Ascending aorta (tissue), 2 donors: ENCODE results near the gene TBC1D14. TPM values are rescaled to one million over a fixed set of nuclear protein-coding genes. Genes with fewer than 3 reads are reported as not detected.
"Not testable (repeated sequence)": the region's sequence is repeated elsewhere in the genome, so short reads cannot be mapped to it uniquely, and the experiment has no call there.

ENCODE experiments used
- DNase-seq, 2 donors: peaks; one replicate each; pipeline ENCODE4 v3.0.0-alpha.2; 2019; ENCODE audit warnings: low spot score in 2 of 2
- H3K27ac ChIP-seq, 2 donors: fragments of 200-600 bp; sonication (generic); one replicate each; pipeline ENCODE4 v1.5.1; 2016 to 2017; ENCODE audit warnings: mild to moderate bottlenecking in 1 of 2
- H3K27me3 ChIP-seq: fragments of 200-600 bp; sonication (generic); one replicate; pipeline ENCODE4 v1.5.1; 2017
- H3K36me3 ChIP-seq, 2 donors: fragments of 200-600 bp; sonication (generic); one replicate each; pipeline ENCODE4 v1.5.1; 2016
- H3K4me1 ChIP-seq, 2 donors: fragments of 200-600 bp; sonication (generic); one replicate each; pipeline ENCODE4 v1.5.1; 2016 to 2017; ENCODE audit warnings: mild to moderate bottlenecking in 1 of 2
- H3K4me3 ChIP-seq, 2 donors: fragments of 200-600 bp; sonication (generic); one replicate each; pipeline ENCODE4 v1.5.1; 2016 to 2017; ENCODE audit warnings: mild to moderate bottlenecking in 1 of 2
- H3K9me3 ChIP-seq, 2 donors: fragments of 200-600 bp; sonication (generic); one replicate each; pipeline ENCODE4 v1.5.1; 2016
- CTCF ChIP-seq, 3 experiments: fragments of 200-600 bp in 2 of 3; fragments of 450-650 bp in 1 of 3; sonication (generic) in 2 of 3; IDR thresholded peaks; one replicate each; pipeline ENCODE4 v1.5.1; 2016 to 2019; ENCODE audit warnings: antibody characterized with exemption in 3 of 3, mild to moderate bottlenecking in 1 of 3, moderate library complexity in 1 of 3
- intact Hi-C: fragments of 100-400 bp; cut with DNase I; formaldehyde crosslinking; loops from one replicate; pipeline ENCODE4 v1.15.1; 2023
- total RNA-seq: library from RNA; depleted of rRNA; stranded (reverse); fragments of >200 nt; gene quantifications from one replicate; pipeline ENCODE4 v1.1.0, GENCODE V29; 2016

The TBC1D14 gene
- total RNA-seq, 1 donor from 2014 or later = 26.4 TPM

GRCh38 chr4:6908432-6909112 is 1.1 kb upstream of the TBC1D14 start:
- Histone ChIP-seq H3K27me3 (no peaks in the 10 kb centered on the region), H3K36me3 (no peaks in the 10 kb centered on the region), H3K4me3 (peak overlapping the region; percentile 84 to 94), H3K9me3 (no peaks in the 10 kb centered on the region), H3K4me1 (peaks cover 0 to 32% of the 10 kb centered on the region in 2 donors), H3K27ac (peak overlapping the region; percentile 97 to 99)
- intact Hi-C loops = loop anchor here (1.0 to 2.0 kb wide), 6 partner anchors 22 to 333 kb away; partner anchors contain the start of genes GRPEL1, MAN2B2 and TADA2B
- DNase-seq = no peak
- no peak for TF ChIP-seq CTCF (IDR thresholded peaks at IDR 0.05)

GRCh38 chr4:6909970-6910339 is 329 bp downstream of the TBC1D14 start:
- no peaks in the 10 kb centered on the region for H3K36me3 ChIP-seq
- peak overlapping the region; percentile 50 to 99 for H3K27ac ChIP-seq
- H3K27me3 ChIP-seq = no peaks in the 10 kb centered on the region
- peak overlapping the region; percentile 84 to 94 for H3K4me3 ChIP-seq
- no peak for DNase-seq
- TF ChIP-seq CTCF (IDR thresholded peaks at IDR 0.05) = no peak
- no peaks in the 10 kb centered on the region for H3K9me3 ChIP-seq
- H3K4me1 ChIP-seq = peaks cover 0 to 32% of the 10 kb centered on the region in 2 donors
- intact Hi-C loops = loop anchor here (1.0 to 2.0 kb wide), 6 partner anchors 23 to 335 kb away; partner anchors contain the start of genes GRPEL1, MAN2B2 and TADA2B

- H3K27me3 ChIP-seq = no peaks in the 10 kb centered on the region
- no peaks in the 10 kb centered on the region for H3K36me3 ChIP-seq
- intact Hi-C loops = no loop called here
- H3K9me3 ChIP-seq = no peaks in the 10 kb centered on the region
- TF ChIP-seq CTCF (IDR thresholded peaks at IDR 0.05) = no peak
- H3K27ac ChIP-seq = peak overlapping the region; percentile 3 to 50
- H3K4me3 ChIP-seq = peak overlapping the region; percentile 84 to 94
- peaks cover 0 to 32% of the 10 kb centered on the region in 2 donors for H3K4me1 ChIP-seq
- no peak for DNase-seq
These were observed 824 bp downstream of the TBC1D14 start for GRCh38 chr4:6910340-6910959.

- Histone ChIP-seq H3K4me3 (peak overlapping the region; percentile 84 to 94), H3K36me3 (no peaks in the 10 kb centered on the region), H3K4me1 (peaks cover 0 to 32% of the 10 kb centered on the region in 2 donors), H3K27ac (peak overlapping the region in 1 of 2 donors; percentile 3), H3K27me3 (no peaks in the 10 kb centered on the region), H3K9me3 (no peaks in the 10 kb centered on the region)
- intact Hi-C loops = no loop called here
- no peak for TF ChIP-seq CTCF (IDR thresholded peaks at IDR 0.05)
- no peak for DNase-seq
These were observed 1.6 kb downstream of the TBC1D14 start for GRCh38 chr4:6910960-6911874.

GRCh38 chr4:6911917-6912316 is 2.3 kb downstream of the TBC1D14 start:
- not testable (repeated sequence) for H3K9me3 ChIP-seq

More at GRCh38 chr4:6911917-6912316, 2.3 kb downstream of the TBC1D14 start:
- H3K36me3 ChIP-seq, intact Hi-C loops, H3K27me3 ChIP-seq, DNase-seq, H3K4me3 ChIP-seq, H3K27ac ChIP-seq: not testable (repeated sequence)
- H3K4me1 ChIP-seq = peaks cover 0 to 32% of the 10 kb centered on the region in 2 donors
